CD4-positive, alpha-beta T cell treated with Interleukin-12 subunit alpha and Interleukin-12 subunit beta, for 1 hour (primary cell): Measurements from ENCODE around the gene LYPLAL1.
"Not testable (repeated sequence)": the region's sequence is repeated elsewhere in the genome, so short reads cannot be mapped to it uniquely, and the experiment has no call there.

Experiments used
- DNase-seq: peaks from one replicate; pipeline ENCODE4 v3.0.0-alpha.2; 2020

LYPLAL1 gene

GRCh38 chr1:219171192-219171935, 2.3 kb upstream of the LYPLAL1 start:
- no peak for DNase-seq

- DNase-seq = no peak
Measured at GRCh38 chr1:219172821-219173220, 857 bp upstream of the LYPLAL1 start.

GRCh38 chr1:219173434-219173757, 282 bp upstream of the LYPLAL1 start:
- DNase-seq = no peak

GRCh38 chr1:219174460-219175211, 958 bp downstream of the LYPLAL1 start:
- DNase-seq = peak; percentile 26

DNA sequence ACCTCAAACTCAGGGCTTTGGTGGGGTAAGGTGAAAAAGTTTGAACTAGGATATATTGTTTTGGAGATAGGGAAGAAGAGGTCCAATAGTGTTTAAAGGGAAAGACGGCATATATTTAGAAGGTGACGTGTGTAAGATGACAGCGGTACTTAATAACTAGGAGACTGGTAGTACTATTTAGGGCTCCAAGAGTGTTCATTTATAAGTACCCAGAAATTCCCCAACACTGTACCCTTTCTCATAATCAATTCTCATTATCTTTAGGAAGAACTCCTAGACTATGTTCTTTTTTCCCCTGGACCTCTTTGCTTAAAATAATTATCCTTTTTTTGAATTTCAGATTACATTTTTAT, 1.5 kb downstream of the LYPLAL1 start:
- DNase-seq = no peak

- no peak for DNase-seq
Measured at GRCh38 chr1:219176168-219176567, 2.5 kb downstream of the LYPLAL1 start.

GRCh38 chr1:219177363-219177762, 3.7 kb downstream of the LYPLAL1 start:
- no peak for DNase-seq

GRCh38 chr1:219177940-219178339, 4.3 kb downstream of the LYPLAL1 start:
- no peak for DNase-seq

DNA sequence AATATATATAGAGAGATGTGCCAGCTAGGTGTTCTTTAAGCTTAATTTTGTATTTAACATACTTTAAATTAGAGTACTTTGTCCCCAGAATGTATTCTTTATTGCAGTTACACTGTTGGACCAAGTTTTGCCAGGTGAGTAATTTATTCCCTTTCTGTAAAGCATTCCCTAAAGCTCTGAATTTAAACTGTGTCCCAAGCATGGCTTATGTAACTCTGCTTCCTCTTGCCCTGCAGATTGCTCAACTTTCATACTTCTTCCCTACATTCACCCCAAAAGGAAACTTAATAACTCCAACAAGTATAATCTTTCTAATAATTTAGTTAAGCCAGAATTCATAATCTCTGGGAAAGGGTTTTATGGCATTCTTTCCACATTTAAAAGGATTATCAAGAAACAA, 5.6 kb downstream of the LYPLAL1 start:
- no peak for DNase-seq

DNA sequence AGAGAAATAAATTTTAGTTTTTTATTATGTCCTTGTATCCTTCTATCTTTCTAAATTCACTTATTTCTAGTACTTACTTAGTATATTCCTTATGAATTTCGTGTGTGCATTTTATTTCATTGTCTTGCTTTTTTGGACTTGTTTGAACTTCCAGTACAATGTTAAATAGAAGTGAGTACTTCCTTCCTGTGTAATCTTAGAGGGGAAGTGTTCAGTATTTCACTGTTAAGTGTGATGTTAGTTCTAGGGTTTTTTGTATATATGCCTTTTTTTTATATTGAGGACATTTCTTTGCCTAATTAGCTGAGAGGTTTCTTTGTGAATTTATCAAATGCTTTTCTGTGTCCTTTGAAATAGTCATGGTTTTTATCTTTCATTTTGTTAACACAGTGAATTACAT, 10.7 kb downstream of the LYPLAL1 start:
- DNase-seq = no peak

DNA sequence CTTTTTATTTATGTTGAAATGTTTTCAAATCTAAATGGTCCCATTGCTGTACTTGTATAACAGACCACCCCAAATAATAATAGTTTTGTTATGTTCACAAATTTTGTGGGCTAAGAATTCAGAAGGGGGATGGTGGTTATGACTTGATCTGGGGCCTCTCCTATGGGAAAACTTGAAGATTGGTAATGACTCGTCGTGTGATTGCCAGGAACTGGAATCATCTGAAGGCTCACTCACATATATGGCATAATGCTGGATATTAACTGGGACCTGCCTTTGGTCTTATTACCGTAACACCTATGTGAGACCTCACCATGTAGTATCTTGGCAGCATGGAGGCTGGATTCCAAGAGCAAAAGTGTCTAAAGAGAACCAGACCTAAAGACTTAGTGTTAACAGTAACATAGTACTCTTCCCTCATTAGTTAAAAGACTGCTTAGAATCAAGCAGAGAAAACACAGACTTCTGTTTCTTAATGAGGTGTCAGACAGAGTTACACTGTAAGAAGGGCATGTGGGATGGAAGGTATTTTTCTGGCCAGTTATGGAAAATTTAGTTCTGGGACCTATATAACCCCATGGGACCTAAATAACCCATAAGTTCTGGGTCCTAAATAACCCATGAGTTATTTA, 11.9 kb downstream of the LYPLAL1 start:
- DNase-seq = no peak

GRCh38 chr1:219188331-219188803, 14.7 kb downstream of the LYPLAL1 start:
- DNase-seq = no peak

DNA sequence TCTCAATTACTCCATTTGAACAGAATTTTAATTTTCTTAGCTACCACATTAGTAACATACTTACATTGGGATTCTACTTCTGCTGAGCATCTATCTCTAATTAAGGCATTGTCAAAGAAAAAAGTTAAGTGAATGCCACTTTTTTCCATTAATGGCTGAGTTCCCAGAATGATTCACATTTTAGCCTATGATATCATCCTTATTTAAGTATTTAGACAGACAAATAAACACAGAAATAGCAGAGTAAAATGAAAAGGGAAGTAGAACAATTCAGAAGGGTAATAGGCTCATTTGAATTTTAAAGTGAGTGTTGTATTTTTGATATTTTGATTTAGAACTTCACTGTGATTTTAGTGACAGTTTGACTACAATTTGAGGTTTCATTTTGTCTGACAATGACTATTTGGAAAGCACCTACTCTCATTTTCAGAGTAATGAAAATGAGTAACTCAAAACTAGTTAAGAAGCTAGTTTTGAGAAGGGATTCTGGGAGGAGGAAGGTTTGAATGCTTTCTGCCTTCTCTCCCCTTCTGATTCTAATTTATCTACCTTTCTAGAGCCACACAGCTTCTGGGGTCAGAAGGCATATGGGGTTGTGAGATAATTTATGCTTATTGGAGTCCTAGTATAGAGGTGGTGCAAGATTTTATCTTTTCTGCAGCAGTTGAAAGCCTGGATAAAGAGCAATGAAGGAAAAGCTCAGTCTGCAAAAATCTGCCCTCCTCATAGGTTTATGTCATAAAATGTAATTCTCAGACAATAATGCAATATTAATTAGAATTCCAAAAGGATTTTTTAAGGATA, 15.5 kb downstream of the LYPLAL1 start:
- no peak for DNase-seq

- no peak for DNase-seq
Measured at GRCh38 chr1:219189952-219190351, 16.3 kb downstream of the LYPLAL1 start.

DNA sequence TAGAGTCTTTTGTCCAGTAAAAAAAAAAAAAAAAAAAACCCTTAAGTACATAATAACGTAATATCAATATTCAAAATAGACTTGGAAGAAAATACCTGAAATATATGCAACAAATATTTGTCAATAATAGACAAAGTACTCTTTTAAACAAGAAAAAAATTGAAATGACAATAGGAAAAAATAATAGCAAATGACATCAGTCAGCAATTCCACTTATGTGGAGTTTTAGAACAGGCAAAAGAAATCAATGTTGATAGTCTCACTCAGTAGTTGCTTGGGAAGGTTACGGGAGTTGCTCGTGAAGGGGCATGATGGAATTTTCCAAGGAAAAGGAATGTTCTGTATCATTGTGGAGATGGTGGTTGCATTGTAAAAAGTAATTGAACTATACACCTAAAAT, 16.9 kb downstream of the LYPLAL1 start:
- DNase-seq = no peak

- not testable (repeated sequence) for DNase-seq
Measured at GRCh38 chr1:219195833-219196232, 22.2 kb downstream of the LYPLAL1 start.

DNA sequence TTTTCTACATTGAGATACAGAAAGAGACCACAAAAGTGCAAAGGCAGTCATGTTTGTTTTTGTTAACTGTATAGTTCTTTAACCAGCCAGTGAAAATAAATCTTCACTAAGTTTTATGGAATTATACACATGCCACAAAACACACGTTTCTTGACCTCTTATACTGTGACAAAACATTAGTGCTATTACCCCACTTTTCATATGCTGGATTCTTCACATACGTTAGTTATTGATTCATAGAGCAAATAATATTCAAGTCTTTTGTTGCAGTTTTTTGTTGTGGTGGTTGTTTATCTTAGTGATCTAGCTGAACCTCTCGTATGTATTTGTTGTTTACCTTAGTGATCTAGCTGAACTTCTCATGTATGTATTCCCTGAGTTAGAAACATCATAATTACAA, 28.0 kb downstream of the LYPLAL1 start:
- DNase-seq = no peak

- DNase-seq = no peak
Measured at GRCh38 chr1:219202567-219202966, 28.9 kb downstream of the LYPLAL1 start.

- DNase-seq = no peak
Measured at GRCh38 chr1:219206350-219206749, 32.7 kb downstream of the LYPLAL1 start.

DNA sequence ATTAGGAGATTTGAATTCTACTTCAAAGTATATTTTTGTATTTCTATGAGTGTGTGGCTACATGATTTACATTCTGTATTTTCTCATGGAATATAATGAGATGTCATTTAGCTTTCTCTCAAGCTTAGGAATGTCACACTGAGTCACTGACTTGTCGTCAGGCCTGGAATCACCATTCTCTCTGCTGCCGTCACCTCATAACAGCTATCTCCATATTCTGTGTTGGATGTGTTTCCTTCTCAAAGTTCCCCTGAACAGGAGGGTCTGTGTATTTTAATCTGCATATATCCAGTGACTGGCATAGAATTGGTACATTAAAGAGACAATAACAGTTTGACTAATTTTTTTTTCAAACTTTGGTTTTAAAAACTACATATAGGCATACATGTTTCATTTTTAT, 35.9 kb downstream of the LYPLAL1 start:
- no peak for DNase-seq

- no peak for DNase-seq
Measured at GRCh38 chr1:219210067-219210466, 36.4 kb downstream of the LYPLAL1 start.

DNA sequence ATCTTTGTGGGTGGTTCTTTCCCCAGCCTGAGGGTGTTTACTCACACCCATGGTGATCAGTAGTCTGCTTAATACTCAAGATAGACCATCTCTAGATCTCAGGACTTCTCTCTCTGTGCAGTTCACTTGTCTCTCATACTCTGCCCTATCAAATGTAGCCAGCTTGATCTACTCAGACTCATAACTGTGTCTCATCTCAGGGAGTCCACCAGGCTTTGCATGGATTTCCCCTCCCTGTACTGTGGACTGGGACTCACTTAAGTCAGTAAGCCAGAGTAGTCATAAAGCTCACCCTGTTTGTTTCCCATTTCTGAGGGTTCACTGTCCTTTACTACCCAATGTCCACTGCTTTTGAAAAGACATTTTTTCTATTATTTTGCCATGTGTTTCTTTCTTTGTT, 41.8 kb downstream of the LYPLAL1 start:
- no peak for DNase-seq

DNA sequence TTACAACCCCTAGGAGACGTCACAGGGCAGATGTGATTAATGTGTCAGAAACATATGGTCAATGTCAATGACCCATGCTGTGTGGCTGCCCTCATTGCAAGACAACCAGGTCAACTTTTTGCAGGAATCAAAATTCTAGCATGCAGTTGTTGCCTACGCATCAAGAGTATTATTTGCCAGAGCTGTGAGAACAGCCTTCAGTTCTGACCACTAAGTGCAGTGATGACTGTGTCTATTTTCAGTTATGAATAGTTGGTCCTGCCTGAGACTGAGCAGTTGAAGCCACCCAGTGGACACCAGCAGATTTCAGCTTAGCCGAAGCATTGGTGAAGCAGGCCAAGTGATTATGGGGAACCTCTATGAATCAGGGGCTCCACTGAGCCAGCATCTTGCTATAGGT, 47.3 kb downstream of the LYPLAL1 start:
- no peak for DNase-seq
